ENCODE data around the gene DCST2.

GRCh38 chr1:154983776-154984466 lies 49.7 kb downstream of the DCST2 start:
- TF ChIP-seq POLR2A (IDR thresholded peaks at IDR 0.05; ENCODE audit: low read depth, low read length): no peak
- no peak for TF ChIP-seq ZBTB11 (CRISPR knock-in tag; IDR thresholded peaks at IDR 0.05)
- TF ChIP-seq CEBPB (IDR thresholded peaks at IDR 0.05; ENCODE audit: borderline replicate concordance in 1 of 2, low read depth in 2 of 2, low read length in 2 of 2): no peak
- TF ChIP-seq ATF2 (IDR thresholded peaks at IDR 0.05; ENCODE audit: low read length): no peak
- peak in 1 of 3 experiments; percentile 11; a peak in 1 of 6 replicates for TF ChIP-seq CTCF (IDR thresholded peaks at IDR 0.05 in 2 of 3, conservative IDR thresholded peaks at IDR 0.05 in 1 of 3; ENCODE audit: control insufficient read depth in 2 of 3, extremely low read depth in 1 of 3, insufficient read depth in 1 of 3, low read depth in 3 of 3, low read length in 3 of 3)
- no peak for TF ChIP-seq ELK1 (IDR thresholded peaks at IDR 0.05; ENCODE audit: low read depth, low read length)
- TF ChIP-seq RAD21 (IDR thresholded peaks at IDR 0.05; ENCODE audit: insufficient read depth, low read depth, low read length): no peak
- TF ChIP-seq HDAC2 (IDR thresholded peaks at IDR 0.05): no peak
- no peak for TF ChIP-seq TCF12 (IDR thresholded peaks at IDR 0.05; ENCODE audit: low read depth, low read length)
- no peak for TF ChIP-seq USF2 (IDR thresholded peaks at IDR 0.05; ENCODE audit: borderline replicate concordance, low read depth, low read length)
- TF ChIP-seq MYC (IDR thresholded peaks at IDR 0.05; ENCODE audit: insufficient read depth, insufficient read length, insufficient replicate concordance, low read length, severe bottlenecking): no peak
- TF ChIP-seq EED (IDR thresholded peaks at IDR 0.05; ENCODE audit: low read depth): no peak
- no peak for TF ChIP-seq E2F4 (IDR thresholded peaks at IDR 0.05; ENCODE audit: low read depth, low read length)
